ENCODE results near the gene SQSTM1.

DNA sequence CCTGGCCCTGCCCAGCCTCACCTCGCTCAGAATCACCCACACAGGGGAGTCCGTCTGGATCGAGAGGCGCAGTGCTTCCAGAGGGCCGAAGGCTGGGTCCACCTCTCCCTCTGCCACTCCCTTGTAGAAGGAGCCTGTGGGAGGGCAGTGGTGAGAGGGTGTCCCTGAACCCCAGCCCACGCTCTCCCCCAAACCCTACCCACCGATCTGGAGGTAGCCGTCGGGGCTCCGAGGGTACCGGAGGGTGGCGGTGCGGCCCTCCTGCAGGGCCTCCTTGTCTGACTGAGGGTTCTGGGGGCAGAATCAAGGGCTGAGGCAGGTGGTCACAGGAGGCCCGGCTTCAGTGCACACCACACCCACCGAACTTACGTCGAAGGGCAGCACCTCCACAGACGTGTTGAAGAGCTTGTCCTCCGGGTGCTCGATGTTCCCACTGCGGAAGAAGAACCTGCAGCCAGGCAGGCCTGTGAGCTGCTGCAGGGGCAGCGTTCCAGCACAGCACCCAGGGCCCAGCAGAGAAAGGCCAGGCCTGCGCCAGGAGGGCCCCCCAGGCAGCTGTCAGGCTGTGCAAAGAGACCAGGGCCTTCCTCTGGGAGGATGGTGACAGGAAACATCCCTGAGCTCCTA, 22.4 kb upstream of the SQSTM1 start:
- TF ChIP-seq POLR2A (IDR thresholded peaks at IDR 0.05): no peak
- TF ChIP-seq, protein P1, sequence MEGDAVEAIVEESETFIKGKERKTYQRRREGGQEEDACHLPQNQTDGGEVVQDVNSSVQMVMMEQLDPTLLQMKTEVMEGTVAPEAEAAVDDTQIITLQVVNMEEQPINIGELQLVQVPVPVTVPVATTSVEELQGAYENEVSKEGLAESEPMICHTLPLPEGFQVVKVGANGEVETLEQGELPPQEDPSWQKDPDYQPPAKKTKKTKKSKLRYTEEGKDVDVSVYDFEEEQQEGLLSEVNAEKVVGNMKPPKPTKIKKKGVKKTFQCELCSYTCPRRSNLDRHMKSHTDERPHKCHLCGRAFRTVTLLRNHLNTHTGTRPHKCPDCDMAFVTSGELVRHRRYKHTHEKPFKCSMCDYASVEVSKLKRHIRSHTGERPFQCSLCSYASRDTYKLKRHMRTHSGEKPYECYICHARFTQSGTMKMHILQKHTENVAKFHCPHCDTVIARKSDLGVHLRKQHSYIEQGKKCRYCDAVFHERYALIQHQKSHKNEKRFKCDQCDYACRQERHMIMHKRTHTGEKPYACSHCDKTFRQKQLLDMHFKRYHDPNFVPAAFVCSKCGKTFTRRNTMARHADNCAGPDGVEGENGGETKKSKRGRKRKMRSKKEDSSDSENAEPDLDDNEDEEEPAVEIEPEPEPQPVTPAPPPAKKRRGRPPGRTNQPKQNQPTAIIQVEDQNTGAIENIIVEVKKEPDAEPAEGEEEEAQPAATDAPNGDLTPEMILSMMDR (IDR thresholded peaks at IDR 0.05): no peak
